ENCODE results near the gene ING1.
A peak's percentile ranks its signal among the peaks of the same experiment; 100 is the strongest.
"Not testable (repeated sequence)": the region's sequence is repeated elsewhere in the genome, so short reads cannot be mapped to it uniquely, and the experiment has no call there.

The ING1 gene

GRCh38 chr13:110666255-110666533, 47.3 kb upstream of the ING1 start:
- H3K79me2 ChIP-seq (ENCODE audit: insufficient read depth, low read depth): no peaks in the 10 kb centered on the region
- H3K4me3 ChIP-seq (IDR thresholded peaks at IDR 0.05; ENCODE audit: insufficient read depth, low read depth, low read length): no peak overlapping the region
- no peak overlapping the region for H3K4me2 ChIP-seq
- no peaks in the 10 kb centered on the region for H3K36me3 ChIP-seq (ENCODE audit: insufficient read depth)
- H3K9ac ChIP-seq: no peak overlapping the region
- no peaks in the 10 kb centered on the region for H4K20me1 ChIP-seq (ENCODE audit: insufficient read depth)
- no peak for TF ChIP-seq CTCF (conservative IDR thresholded peaks at IDR 0.05; ENCODE audit: low read depth, low read length)
- H3K27ac ChIP-seq: no peak overlapping the region
- H2AFZ ChIP-seq (ENCODE audit: low read depth): no peak overlapping the region
- no peaks in the 10 kb centered on the region for H3K27me3 ChIP-seq (ENCODE audit: insufficient read depth, low read depth)
- no peaks in the 10 kb centered on the region for H3K4me1 ChIP-seq (ENCODE audit: low read depth, poor library complexity, severe bottlenecking)

- Histone ChIP-seq H3K27me3 (ENCODE audit: insufficient read depth, low read depth) (no peaks in the 10 kb centered on the region), H2AFZ (ENCODE audit: low read depth) (no peak overlapping the region), H3K79me2 (ENCODE audit: insufficient read depth, low read depth) (no peaks in the 10 kb centered on the region), H3K4me3 (IDR thresholded peaks at IDR 0.05; ENCODE audit: insufficient read depth, low read depth, low read length) (no peak overlapping the region), H3K27ac (no peak overlapping the region), H3K4me1 (ENCODE audit: low read depth, poor library complexity, severe bottlenecking) (no peaks in the 10 kb centered on the region), H3K9ac (no peak overlapping the region), H4K20me1 (ENCODE audit: insufficient read depth) (no peaks in the 10 kb centered on the region), H3K4me2 (no peak overlapping the region), H3K36me3 (ENCODE audit: insufficient read depth) (no peaks in the 10 kb centered on the region)
- TF ChIP-seq CTCF (conservative IDR thresholded peaks at IDR 0.05; ENCODE audit: low read depth, low read length): no peak
These were observed 44.5 kb upstream of the ING1 start for GRCh38 chr13:110669036-110669435.

GRCh38 chr13:110669814-110670213, 43.7 kb upstream of the ING1 start:
- not testable (repeated sequence) for H3K9ac ChIP-seq; H3K27me3 ChIP-seq (ENCODE audit: insufficient read depth, low read depth); H3K4me1 ChIP-seq (ENCODE audit: low read depth, poor library complexity, severe bottlenecking); H3K27ac ChIP-seq; H3K4me2 ChIP-seq; H3K4me3 ChIP-seq (IDR thresholded peaks at IDR 0.05; ENCODE audit: insufficient read depth, low read depth, low read length); H3K36me3 ChIP-seq (ENCODE audit: insufficient read depth); H4K20me1 ChIP-seq (ENCODE audit: insufficient read depth); H3K79me2 ChIP-seq (ENCODE audit: insufficient read depth, low read depth); H2AFZ ChIP-seq (ENCODE audit: low read depth)

GRCh38 chr13:110676595-110677587, 36.6 kb upstream of the ING1 start:
- H4K20me1 ChIP-seq (ENCODE audit: insufficient read depth): no peaks in the 10 kb centered on the region
- peak overlapping the region; percentile 39; the same call in 1 of the 2 replicates for H3K4me2 ChIP-seq
- TF ChIP-seq CTCF (conservative IDR thresholded peaks at IDR 0.05; ENCODE audit: low read depth, low read length): no peak

More at GRCh38 chr13:110676595-110677587, 36.6 kb upstream of the ING1 start:
- Histone ChIP-seq H3K27me3 (ENCODE audit: insufficient read depth, low read depth) (no peaks in the 10 kb centered on the region), H3K79me2 (ENCODE audit: insufficient read depth, low read depth) (no peaks in the 10 kb centered on the region), H3K27ac (peak overlapping the region; percentile 62), H3K36me3 (ENCODE audit: insufficient read depth) (no peaks in the 10 kb centered on the region), H3K4me1 (ENCODE audit: low read depth, poor library complexity, severe bottlenecking) (no peaks in the 10 kb centered on the region), H3K9ac (no peak overlapping the region), H2AFZ (ENCODE audit: low read depth) (no peak overlapping the region), H3K4me3 (IDR thresholded peaks at IDR 0.05; ENCODE audit: insufficient read depth, low read depth, low read length) (no peak overlapping the region)

All from KMS-11 (cell line).